GM12892 (cell line): Measurements from ENCODE around the gene RPP25L.

Experiments used
- DNase-seq: peaks from one replicate; pipeline ENCODE4 v3.0.0; 2011; ENCODE audit not compliant: insufficient read length
- FAIRE-seq: peaks from 2 replicates; lab custom pipeline; 2011; peaks lifted over from hg19 to GRCh38; lab: Jason Lieb, UNC
- POLR2A ChIP-seq: IDR thresholded peaks from 2 replicates; pipeline ENCODE4 v1.6.1; 2011; ENCODE audit warnings: low read depth, low read length, control low read depth
- POLR2AphosphoS5 ChIP-seq: IDR thresholded peaks from 2 replicates; pipeline ENCODE4 v1.6.1; 2011; ENCODE audit warnings: low read depth, low read length, control low read depth
- TAF1 ChIP-seq: IDR thresholded peaks from 2 replicates; pipeline ENCODE4 v1.6.1; 2011; ENCODE audit warnings: low read depth, mild to moderate bottlenecking, control low read depth, low read length, borderline replicate concordance

Gene RPP25L

DNA sequence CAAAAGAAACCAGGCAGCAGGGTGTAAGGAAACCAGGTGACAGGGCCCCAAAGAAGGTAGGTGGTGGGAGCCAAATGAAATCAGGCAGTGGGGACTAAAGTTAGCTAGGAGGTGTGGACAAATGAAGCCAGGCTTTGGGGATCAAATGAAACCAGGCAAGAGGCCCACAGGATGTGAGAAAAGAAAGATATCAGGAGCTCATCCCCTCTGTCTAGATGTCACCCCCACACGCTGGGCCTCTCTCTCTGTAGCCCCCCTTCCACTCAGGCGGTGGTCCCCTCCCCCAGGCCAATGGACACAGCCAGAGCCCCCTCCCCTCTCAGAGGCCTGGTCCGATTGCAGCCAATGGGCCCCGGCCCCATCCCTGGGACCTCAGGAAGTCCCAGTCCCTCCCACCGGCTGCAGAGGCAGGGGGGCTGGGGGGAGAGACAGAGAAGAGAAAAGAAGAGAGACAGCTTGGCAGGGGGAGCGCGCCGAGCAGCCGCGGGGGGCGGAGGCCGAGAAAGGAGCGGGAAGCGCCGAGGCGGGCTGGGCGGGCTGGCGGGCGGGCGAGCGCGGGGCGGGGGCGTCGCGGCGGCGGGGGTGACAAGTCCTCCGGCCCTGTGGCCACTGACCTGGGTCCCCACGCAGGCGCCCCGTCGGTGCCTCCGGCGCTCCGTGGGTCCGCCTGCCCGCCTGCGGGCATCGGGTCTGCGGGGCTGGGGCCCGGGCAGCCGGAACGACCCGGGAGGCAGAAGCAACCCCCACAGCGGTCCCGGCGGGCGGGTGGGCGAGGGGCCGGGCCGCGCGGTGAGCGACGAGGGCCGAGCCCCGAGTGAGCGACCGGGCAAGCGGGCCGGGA, 34.3 kb downstream of the RPP25L start:
- FAIRE-seq, result no peak
- DNase-seq, result no peak
- TF ChIP-seq POLR2AphosphoS5, result no peak
- no peak for TF ChIP-seq TAF1
- TF ChIP-seq POLR2A, result no peak

DNA sequence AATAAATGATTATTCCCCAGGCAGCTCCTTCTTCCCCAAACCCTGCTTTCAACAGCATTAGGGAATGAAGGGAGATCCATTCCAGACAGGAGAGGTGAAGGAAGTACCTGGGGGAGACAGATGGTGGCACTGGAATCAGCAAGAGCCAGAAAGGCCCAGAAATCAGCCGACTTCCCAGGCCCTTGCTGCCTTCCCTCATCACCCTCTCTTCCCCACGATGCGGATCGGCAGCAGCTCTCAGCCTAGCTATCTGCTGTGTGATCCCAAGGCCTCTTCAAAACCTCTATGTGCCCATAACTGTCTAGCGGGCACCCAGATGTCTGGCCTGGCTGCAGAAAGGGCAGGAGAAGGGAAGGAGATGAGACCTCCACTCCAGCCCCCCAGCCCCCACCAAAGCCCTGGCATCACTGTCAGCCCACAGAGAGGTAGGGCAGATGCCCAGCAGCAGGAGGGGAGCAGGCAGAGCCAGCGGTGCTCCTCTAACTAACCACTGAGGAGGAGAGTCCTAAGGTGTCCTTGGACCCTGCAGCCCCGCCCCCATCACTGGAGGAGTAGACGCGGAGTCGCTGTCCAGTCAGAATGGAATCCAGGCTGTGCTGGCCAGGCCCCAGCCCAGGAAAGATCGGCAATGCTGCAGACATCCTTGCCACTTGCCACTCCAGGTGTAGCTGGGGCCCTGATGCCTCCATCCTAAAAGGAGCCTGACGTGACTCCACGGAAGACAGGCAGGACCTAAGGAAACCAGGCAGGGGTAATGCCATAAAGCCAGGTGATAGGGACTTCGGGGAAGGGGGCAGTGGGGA, 35.1 kb downstream of the RPP25L start:
- DNase-seq, result no peak
- no peak for FAIRE-seq
- TF ChIP-seq POLR2A, result no peak
- TF ChIP-seq POLR2AphosphoS5, result no peak
- no peak for TF ChIP-seq TAF1

GRCh38 chr9:34575862-34576596, 35.9 kb downstream of the RPP25L start:
- TF ChIP-seq POLR2AphosphoS5 (no peak), TAF1 (no peak), POLR2A (no peak)
- DNase-seq, result no peak
- no peak for FAIRE-seq

DNA sequence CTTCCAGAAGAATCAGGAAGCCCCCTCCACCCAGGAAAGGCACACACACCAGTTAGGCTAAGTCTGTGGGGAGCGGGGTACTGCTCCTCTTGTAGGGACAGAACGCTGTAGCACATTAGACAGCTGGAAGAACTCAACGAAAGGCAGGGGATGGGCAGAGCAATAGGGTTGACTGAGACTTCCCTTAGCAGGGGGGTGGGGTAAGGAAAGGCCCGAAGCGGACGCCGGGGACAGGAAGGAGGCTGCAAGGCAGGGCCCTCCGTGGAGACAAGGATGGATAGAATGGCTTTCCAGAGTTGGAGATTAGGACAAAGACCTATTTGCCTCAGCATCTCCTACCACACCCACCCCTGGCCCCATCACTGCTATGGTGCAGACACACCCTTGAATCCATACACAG, 36.7 kb downstream of the RPP25L start:
- DNase-seq (no peak), FAIRE-seq (no peak)
- TF ChIP-seq POLR2A, result no peak
- no peak for TF ChIP-seq POLR2AphosphoS5
- TF ChIP-seq TAF1, result no peak

DNA sequence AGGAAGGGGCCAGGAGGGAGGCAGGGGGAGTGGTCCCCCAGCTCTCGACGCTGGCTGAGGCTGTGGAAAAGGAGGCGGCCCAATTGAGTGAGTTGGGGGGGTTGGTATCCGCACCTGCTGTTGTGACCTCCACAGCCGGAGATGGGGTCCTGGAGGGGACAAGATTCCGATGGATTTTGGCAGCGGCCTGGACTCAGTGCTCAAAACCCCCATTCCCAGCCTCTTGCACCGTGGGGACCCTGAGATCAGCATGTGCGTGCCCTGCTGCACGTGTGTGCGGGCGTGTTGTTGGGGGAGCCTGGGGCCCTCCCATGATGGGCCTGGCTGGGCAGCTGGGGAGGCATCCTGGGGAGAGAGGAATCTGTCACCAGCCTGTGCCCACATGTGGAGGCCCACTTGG, 37.3 kb downstream of the RPP25L start:
- TF ChIP-seq POLR2A (no peak), TAF1 (no peak), POLR2AphosphoS5 (no peak)
- FAIRE-seq (no peak), DNase-seq (no peak)

DNA sequence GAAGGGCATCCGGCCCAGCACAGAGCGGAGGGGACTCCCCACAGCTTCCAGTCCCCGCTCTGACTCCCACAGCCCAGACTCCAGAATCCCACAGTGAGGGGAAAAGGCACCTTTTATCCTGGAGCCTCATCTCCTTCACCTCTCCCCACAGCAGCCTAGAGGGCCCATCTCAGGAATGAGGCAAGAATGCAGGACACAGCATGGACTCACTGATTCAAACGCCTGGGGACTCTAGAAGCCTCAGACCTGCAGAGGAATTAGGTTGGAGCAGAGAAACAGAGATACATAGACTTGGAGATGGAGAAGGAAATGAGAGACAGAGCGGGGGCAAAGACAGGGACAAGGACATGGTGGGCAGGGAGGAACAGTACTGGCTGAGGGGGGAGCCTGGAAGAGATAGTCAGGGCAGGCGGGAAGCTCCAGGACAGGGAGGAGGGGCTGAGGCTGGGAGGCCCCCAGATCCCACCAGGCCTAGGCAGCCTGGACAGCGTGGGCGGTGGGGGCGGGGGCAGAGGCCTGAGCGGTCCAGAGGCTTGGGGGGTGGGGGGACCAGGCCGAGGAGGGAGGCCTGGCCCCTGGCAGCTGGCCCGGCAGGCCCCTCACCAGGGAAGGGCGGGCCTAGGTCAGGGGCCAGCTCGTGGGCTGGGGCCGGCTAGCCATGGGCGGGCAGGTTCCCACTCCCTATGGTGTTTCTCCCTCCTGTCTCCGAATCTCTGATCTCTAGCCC, 38.1 kb downstream of the RPP25L start:
- no peak for FAIRE-seq
- DNase-seq, result no peak
- no peak for TF ChIP-seq POLR2A
- no peak for TF ChIP-seq TAF1

DNA sequence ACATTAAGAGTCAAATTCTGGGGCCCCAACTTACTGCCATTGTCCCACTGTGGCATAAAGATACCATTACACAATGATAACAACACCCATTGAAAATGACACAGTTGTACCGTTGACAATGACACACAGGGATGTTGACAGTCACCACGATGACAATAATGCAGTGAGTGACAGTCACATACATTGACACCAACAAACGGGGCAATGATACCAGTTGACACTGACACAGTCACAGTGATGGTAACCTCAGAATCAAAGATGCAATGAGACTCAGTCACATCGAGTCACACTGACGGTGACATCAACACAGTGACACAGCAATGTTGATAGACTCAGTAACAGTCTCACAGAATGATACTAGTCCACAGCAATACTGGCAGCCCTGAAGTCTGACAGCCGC, 39.3 kb downstream of the RPP25L start:
- TF ChIP-seq TAF1, result no peak
- TF ChIP-seq POLR2AphosphoS5, result no peak
- no peak for TF ChIP-seq POLR2A
- no peak for DNase-seq
- FAIRE-seq, result no peak

GRCh38 chr9:34572092-34572491, 39.8 kb downstream of the RPP25L start:
- no peak for FAIRE-seq
- TF ChIP-seq TAF1 (no peak), POLR2A (no peak), POLR2AphosphoS5 (no peak)

DNA sequence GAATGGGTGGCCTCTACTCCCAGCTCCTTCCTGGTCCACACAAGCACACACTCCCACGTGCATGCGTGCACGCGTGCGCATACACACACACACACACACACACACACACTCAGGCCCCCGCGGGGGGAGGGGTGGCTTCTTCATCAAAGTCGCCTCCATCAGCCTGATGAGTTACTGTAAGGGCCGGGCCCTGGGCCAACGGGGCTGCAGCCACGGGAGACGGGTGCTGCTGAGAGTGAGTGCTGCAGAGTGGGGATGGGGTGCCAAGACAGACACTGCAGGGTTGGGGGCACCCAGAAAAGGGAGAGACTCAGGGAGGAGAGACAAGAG, 40.5 kb downstream of the RPP25L start:
- no peak for TF ChIP-seq TAF1
- no peak for TF ChIP-seq POLR2A
- TF ChIP-seq POLR2AphosphoS5, result no peak
- no peak for FAIRE-seq

More at GRCh38 chr9:34572092-34572491, 39.8 kb downstream of the RPP25L start:
- no peak for DNase-seq

DNA sequence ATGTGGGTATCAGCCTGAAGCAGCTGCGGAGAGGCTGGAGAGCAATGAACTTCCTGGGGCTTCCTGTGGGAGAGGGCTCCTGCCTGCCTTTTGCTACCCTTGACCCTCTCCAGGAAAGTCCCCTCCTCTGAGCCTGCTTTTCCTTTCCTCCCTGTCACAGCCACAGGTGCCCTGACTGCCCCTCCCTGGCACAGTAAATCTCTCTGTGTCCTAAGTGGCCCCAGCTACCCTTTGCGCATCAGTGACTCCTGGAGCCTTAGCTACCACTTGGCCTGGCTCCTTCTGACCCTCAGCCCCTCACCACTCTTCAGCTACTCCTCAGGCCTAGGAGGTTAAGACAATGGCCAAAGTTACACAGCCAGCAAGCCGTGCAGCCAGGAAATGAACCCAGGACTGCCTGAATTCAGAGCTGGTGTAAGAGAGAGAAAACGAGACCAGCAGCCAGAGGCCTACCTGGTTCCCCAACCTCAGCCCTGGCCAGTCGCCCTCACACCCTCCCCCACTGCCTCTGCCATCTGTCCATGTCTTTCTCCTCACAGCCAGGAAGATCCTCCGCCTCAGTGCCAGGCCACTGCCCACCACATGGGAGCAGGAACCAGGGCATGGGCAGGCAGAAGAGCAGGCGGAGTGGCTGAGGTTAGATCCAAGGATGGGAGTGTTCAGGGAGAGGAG, 41.0 kb downstream of the RPP25L start:
- DNase-seq, result no peak
- no peak for FAIRE-seq
- TF ChIP-seq TAF1 (no peak), POLR2AphosphoS5 (no peak), POLR2A (no peak)

More for the DNA sequence above, 40.5 kb downstream of the RPP25L start:
- no peak for DNase-seq

GRCh38 chr9:34570376-34570775, 41.5 kb downstream of the RPP25L start:
- FAIRE-seq (no peak), DNase-seq (no peak)
- TF ChIP-seq TAF1 (no peak), POLR2A (no peak), POLR2AphosphoS5 (no peak)
